ENCODE results near the gene GRIPAP1. TPM values are rescaled to one million over a fixed set of nuclear protein-coding genes. Genes with fewer than 3 reads are reported as not detected.

The GRIPAP1 gene
- total and polyA plus RNA-seq, 2 of the 13 experiments (the other 11 are each of a cell fraction or from before 2014, with no cell fraction given), result 16.1 to 22.6 TPM

DNA sequence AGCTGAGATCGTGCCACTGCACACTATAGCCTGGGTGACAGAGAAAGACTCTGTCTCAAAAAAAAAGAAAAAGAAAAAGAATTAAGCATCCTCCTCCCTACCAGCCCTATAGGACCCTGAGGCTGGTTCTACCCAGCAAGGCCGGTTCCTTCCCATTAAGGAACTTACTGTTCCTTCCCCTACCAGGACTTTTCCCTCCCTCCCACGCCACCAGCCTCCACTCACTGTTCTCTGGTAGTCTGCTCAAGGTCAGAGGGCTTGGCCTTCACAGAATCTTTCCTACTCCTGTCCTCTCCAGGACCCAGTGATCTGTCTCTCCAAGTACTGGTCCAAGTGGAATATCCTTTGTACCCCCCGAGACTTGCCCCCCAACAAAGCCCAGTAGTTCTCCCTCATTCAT is 1.4 kb downstream of the GRIPAP1 start (continued):
- TF ChIP-seq LCORL (IDR thresholded peaks at IDR 0.05) (no peak), LCORL (CRISPR knock-in tag; IDR thresholded peaks at IDR 0.05) (no peak), ZNF143 (CRISPR knock-in tag; IDR thresholded peaks at IDR 0.05) (no peak), HOXD1 (CRISPR knock-in tag; IDR thresholded peaks at IDR 0.05) (no peak), ZNF792 (CRISPR knock-in tag; IDR thresholded peaks at IDR 0.05) (no peak), HOXA5 (CRISPR knock-in tag; IDR thresholded peaks at IDR 0.05) (no peak), ZNF720 (CRISPR knock-in tag; IDR thresholded peaks at IDR 0.05) (no peak)

DNA sequence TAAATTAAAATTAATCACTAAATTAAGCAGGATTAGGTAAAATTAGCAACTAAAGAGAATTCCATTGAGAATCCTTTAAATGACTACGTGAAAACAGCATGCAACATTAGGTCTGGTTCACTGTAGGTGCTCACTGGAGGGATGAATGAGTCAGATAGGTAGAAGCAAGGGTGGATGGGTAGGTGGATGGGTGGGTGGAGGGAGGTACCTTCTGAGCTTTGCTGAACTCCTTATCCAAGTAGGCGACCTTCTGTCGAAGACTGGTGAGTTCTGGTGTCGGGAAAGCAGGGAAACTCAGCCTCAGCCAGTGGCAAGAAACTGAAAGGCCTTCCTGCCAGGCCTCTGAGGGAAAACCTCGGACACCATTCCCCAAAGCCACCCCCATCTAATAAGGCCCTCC is 3.0 kb downstream of the GRIPAP1 start:
- H3K27ac ChIP-seq (ENCODE audit: extremely low read length, insufficient read depth, low read length), result no peak overlapping the region
- in situ Hi-C loops (cut with HindIII; ENCODE audit: extremely low pct_ligation_motif_present, low pct_unique_long_range_greater_than_20kb) (no loop called here), intact Hi-C loops (cut with micrococcal nuclease; ENCODE audit: unreplicated experiment) (no loop called here)
- peaks cover 1 to 13% of the 10 kb centered on the region in 2 experiments; a peak in 2 of 5 replicates for H3K36me3 ChIP-seq (replicated peaks in 1 of 2; ENCODE audit: control insufficient read depth in 1 of 2, insufficient read depth in 2 of 2, low read length in 2 of 2)
- H3K4me3 ChIP-seq (replicated peaks in 1 of 3; ENCODE audit: insufficient read depth in 1 of 3, low read depth in 2 of 3, low read length in 3 of 3), result no peak overlapping the region
- FAIRE-seq, result no peak
- DNase-seq (ENCODE audit: low spot score), result no peak
- H3K27me3 ChIP-seq (ENCODE audit: control insufficient read depth in 1 of 2, insufficient read depth in 2 of 2, low read length in 2 of 2), result no peaks in the 10 kb centered on the region
- H3K9me3 ChIP-seq (ENCODE audit: low read length), result no peaks in the 10 kb centered on the region
- no peak for ATAC-seq
- no peak overlapping the region for H3K9ac ChIP-seq (ENCODE audit: insufficient read depth, low read depth, low read length)
- H2AFZ ChIP-seq (ENCODE audit: low read length), result no peak overlapping the region
- H3K4me2 ChIP-seq (ENCODE audit: low read depth, low read length), result no peak overlapping the region
- H3K79me2 ChIP-seq (ENCODE audit: insufficient read depth, low read length), result peaks cover 7% of the 10 kb centered on the region
- ChIA-PET POLR2A (no interaction called here), CTCF (ENCODE audit: low intra/inter-chr PET ratio, low total read pairs) (no interaction called here)
- peaks cover 17% of the 10 kb centered on the region for H3K4me1 ChIP-seq (ENCODE audit: insufficient read depth, low read length)
- 96% methylated on average over 1 of the region's 5 CpGs for WGBS (ENCODE audit: low lambda C conversion rate)
- no peak for TF ChIP-seq KMT2B (CRISPR knock-in tag; IDR thresholded peaks at IDR 0.05)
- no peak for TF ChIP-seq GLI4 (CRISPR knock-in tag; IDR thresholded peaks at IDR 0.05; ENCODE audit: borderline replicate concordance)
- TF ChIP-seq RFX3 (CRISPR knock-in tag; IDR thresholded peaks at IDR 0.05), result no peak
- TF ChIP-seq ZBTB38 (CRISPR knock-in tag; IDR thresholded peaks at IDR 0.05), result no peak
- TF ChIP-seq RORA (CRISPR knock-in tag; IDR thresholded peaks at IDR 0.05), result no peak
- TF ChIP-seq SOX13 (IDR thresholded peaks at IDR 0.05), result no peak
- no peak for TF ChIP-seq SOX13 (CRISPR knock-in tag; conservative IDR thresholded peaks at IDR 0.05 in 1 of 2, IDR thresholded peaks at IDR 0.05 in 1 of 2)
- TF ChIP-seq, protein P1, sequence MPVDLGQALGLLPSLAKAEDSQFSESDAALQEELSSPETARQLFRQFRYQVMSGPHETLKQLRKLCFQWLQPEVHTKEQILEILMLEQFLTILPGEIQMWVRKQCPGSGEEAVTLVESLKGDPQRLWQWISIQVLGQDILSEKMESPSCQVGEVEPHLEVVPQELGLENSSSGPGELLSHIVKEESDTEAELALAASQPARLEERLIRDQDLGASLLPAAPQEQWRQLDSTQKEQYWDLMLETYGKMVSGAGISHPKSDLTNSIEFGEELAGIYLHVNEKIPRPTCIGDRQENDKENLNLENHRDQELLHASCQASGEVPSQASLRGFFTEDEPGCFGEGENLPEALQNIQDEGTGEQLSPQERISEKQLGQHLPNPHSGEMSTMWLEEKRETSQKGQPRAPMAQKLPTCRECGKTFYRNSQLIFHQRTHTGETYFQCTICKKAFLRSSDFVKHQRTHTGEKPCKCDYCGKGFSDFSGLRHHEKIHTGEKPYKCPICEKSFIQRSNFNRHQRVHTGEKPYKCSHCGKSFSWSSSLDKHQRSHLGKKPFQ (CRISPR knock-in tag; IDR thresholded peaks at IDR 0.05; ENCODE audit: insufficient replicate concordance), result no peak
- TF ChIP-seq ZNF160 (CRISPR knock-in tag; IDR thresholded peaks at IDR 0.05), result no peak
- TF ChIP-seq HMG20B (CRISPR knock-in tag; conservative IDR thresholded peaks at IDR 0.05), result no peak
- no peak for TF ChIP-seq SOX6 (IDR thresholded peaks at IDR 0.05)
- no peak for TF ChIP-seq SOX6 (CRISPR knock-in tag; IDR thresholded peaks at IDR 0.05)
- TF ChIP-seq POLR2AphosphoS5 (IDR thresholded peaks at IDR 0.05; ENCODE audit: low read depth, low read length), result no peak
- BruUV-seq (replicated peaks), result no TSS peak
- H4K20me1 ChIP-seq (ENCODE audit: insufficient read depth, low read length), result no peaks in the 10 kb centered on the region
